Stimulated activated CD4-positive, alpha-beta T cell treated with anti-CD3 and anti-CD28 coated beads, Interleukin-15, amount 100 ng/mL, for 48 hours (primary cell): Measurements from ENCODE around the gene PTPRK.

Experiments
- DNase-seq, 2 donors: peaks; one replicate each; pipeline ENCODE4 v3.0.0-alpha.2; 2020; ENCODE audit warnings: low read depth in 2 of 2

Gene PTPRK

DNA sequence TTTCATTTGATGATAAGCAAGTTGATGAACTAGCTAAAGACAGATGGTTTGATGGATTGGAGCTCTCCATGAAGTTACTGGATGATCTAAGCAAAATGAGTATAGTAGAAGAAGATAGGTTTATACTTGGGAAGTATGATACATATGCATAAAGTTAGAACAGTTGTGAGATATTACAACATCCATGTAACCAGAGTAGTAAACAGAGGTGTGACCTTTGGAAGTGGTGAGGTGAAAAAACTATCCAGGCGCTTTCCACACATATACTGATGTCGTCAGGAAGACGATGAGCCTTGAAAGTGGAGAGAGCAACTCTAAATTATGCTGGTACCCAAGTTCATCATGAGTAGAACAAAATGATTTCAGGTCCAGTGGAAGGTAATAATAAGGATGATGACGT lies 271.0 kb downstream of the PTPRK start:
- DNase-seq = no peak

GRCh38 chr6:128246472-128247260 lies 273.7 kb downstream of the PTPRK start:
- DNase-seq = no peak

- DNase-seq = no peak
These were observed 275.5 kb downstream of the PTPRK start for GRCh38 chr6:128244751-128245405.

- no peak for DNase-seq
These were observed 277.5 kb downstream of the PTPRK start for GRCh38 chr6:128242765-128243403.

- no peak for DNase-seq
These were observed 279.2 kb downstream of the PTPRK start for GRCh38 chr6:128241216-128241615.

GRCh38 chr6:128240024-128240428 lies 280.4 kb downstream of the PTPRK start:
- DNase-seq = no peak

- no peak for DNase-seq
These were observed 281.3 kb downstream of the PTPRK start for GRCh38 chr6:128239146-128239545.

- DNase-seq = no peak
These were observed 282.2 kb downstream of the PTPRK start for GRCh38 chr6:128238225-128238624.

DNA sequence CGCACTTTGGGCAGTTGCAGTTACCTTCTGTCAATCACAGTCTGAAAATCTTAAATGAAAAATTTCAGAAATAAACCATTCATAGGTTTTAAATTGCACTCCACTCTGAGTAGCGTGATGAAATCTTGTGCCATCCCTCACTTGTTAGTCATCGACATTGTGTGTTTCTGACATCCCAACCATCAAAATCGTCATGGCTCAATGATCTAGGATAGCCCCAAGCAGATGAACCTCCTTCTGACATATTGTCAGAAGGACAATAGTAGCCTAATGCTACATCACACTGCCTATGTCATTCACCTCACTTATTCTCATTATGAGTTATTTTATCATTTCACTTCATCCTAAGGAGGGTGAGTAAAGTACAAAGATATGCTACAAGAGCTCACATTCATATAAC lies 284.8 kb downstream of the PTPRK start:
- DNase-seq = no peak

GRCh38 chr6:128233531-128233930 lies 286.9 kb downstream of the PTPRK start:
- DNase-seq = no peak

DNA sequence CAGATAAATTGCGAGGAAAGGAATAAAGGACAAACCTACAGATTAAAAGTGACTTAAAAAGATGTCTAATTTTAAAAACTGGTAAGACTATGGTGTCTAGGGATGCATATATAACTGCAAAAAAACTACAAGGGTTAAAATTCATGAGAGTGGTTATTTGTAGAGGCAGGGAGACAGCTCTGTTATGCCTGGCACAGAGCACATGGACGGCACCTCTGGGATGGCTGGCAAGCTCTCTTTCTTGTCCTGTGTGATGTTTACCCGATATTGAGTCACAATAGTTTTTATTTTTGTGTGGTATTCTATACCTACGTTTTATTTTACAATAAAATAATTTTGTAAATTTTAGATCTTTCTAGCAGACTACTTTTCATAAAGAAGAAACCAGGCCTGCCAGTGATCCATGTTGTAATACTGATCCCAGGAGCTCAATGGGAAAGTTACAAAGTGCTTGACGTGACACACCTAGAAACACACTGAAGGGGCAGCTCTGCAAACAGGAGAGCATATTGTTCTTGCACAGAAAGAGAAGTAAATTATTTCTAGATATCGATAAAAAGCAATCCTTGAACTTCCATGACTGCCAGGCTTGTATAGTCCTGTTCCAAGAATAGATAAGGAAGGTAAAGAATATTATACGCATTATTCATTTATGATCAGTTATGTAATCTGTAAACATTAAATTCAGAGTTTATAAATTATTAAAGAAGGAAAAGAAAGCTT lies 290.0 kb downstream of the PTPRK start:
- DNase-seq = no peak

GRCh38 chr6:128225612-128226011 lies 294.8 kb downstream of the PTPRK start:
- no peak for DNase-seq

DNA sequence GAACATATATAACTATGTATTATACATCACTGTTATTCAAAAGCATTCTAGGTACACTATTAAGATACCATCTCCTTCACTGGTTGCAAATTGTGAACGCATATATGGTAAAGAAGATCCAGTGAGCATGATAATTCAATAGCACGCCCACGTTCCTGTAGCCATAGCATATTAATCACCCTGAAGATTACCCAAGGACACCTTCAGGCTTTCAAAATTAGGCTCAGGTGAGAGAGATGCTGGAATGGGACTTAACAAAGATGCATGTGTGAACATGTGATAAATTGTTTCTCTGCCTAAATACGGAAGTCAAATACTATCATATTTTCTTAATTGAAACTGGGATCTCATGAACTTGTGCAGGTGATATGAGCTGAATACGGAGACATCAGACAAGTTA lies 303.5 kb downstream of the PTPRK start:
- DNase-seq = no peak

- DNase-seq = no peak
These were observed 310.6 kb downstream of the PTPRK start for GRCh38 chr6:128209771-128210170.

DNA sequence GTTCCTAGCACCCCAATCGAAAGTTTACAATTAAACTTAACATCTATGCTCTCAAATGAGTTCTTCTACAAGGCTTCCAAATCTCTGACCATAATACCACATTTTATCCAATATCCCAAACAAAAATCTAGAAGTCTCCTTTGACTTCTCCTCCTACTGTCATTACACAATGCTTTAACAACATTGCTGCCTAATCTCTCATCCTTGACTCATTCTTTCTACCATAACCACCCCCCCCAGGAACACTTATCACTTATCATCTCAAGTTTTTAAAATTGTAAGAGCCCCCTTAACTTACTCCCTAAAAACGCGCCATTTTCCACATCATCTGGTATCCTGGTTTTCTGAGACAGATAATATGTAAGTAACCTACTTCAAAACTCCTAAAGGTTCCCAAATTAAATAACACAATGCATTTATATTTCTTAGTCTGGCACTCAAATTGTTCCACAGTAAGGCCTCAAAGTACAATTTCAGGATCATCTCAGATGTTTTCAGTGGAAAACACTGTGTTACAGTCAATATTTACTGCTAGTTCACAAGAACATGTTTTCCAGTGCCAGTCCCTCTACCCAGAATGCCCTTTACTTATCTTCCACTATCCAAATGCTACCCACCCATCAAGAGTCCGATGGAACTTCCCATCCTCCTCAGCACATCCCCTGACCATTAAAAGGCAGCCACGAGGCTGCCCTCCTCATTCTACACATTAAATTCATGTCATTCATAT lies 311.4 kb downstream of the PTPRK start:
- DNase-seq = no peak

GRCh38 chr6:128208078-128208477 lies 312.3 kb downstream of the PTPRK start:
- DNase-seq = no peak

- DNase-seq = no peak
These were observed 313.6 kb downstream of the PTPRK start for GRCh38 chr6:128206610-128207426.

DNA sequence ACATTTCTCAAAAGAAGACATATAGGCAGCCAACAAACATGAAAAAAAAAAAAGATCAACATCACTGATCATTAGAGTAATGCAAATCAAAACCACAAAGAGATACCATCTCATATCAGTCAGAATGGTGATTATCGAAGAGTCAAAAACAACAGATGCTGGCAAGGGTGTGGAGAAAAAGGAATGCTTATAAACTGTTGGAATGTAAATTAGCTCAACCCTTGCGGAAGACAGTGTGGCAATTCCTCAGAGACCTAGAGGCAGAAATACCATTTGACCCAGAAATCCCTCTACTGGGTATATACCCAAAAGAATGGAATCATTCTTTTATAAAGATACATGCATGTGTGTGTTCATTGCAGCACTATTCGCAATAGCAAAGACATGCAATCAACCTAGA lies 315.8 kb downstream of the PTPRK start:
- no peak for DNase-seq

DNA sequence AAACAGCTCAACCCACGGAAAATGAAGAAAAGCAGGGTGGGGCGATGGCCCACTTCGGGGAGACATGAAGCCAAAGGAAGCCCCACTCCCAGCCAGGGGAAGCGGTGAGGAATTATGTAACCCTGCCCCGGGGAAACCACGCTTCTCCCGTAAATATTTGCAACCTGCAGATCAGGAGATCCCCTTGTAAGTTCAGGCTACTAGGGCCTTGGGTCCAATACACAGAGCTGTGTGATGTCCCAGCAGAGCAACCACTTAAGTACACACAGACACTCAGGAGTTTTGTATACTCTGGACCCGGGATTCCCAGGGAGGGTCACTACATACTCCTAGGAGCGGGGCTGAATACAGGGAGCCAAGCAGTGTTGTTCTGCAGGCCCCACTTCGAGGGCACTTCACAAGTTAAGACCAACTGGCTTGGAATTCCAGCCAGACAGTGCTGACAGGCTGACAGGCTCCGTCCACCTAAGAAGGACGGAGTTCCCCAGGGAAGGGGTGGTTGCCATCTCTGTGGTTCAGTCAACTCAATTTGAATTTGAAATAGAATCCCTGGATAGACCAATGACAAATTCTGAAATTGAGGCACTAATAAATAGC lies 318.1 kb downstream of the PTPRK start:
- DNase-seq = no peak

GRCh38 chr6:128200789-128201188 lies 319.6 kb downstream of the PTPRK start:
- no peak for DNase-seq
